IMR-90 (cell line): Measurements from ENCODE around the gene PFDN5.

Experiments used
- CEBPB ChIP-seq: IDR thresholded peaks from 2 replicates; pipeline ENCODE4 v1.6.1; 2012; ENCODE audit warnings: low read depth, low read length, improper control_type of control experiment
- MAFK ChIP-seq: IDR thresholded peaks from 2 replicates; pipeline ENCODE4 v1.6.1; 2012; ENCODE audit warnings: low read depth, low read length, improper control_type of control experiment
- MXI1 ChIP-seq: IDR thresholded peaks from 2 replicates; pipeline ENCODE4 v1.6.1; 2012; ENCODE audit warnings: low read depth, mild to moderate bottlenecking, low read length, moderate library complexity, borderline replicate concordance
- NFE2L2 ChIP-seq: fragments of 150-350 bp; IDR thresholded peaks from 2 replicates; pipeline ENCODE4 v1.6.1; 2016; ENCODE audit warnings: low read depth, mild to moderate bottlenecking, low read length
- POLR2A ChIP-seq: IDR thresholded peaks from 2 replicates; pipeline ENCODE4 v1.6.1; 2012; ENCODE audit warnings: mild to moderate bottlenecking, low read depth, low read length
- RAD21 ChIP-seq: IDR thresholded peaks from 2 replicates; pipeline ENCODE4 v1.6.1; 2012; ENCODE audit warnings: low read length, improper control_type of control experiment
- SMC3 ChIP-seq: fragments of 150-350 bp; IDR thresholded peaks from 2 replicates; pipeline ENCODE4 v1.6.1; 2016; ENCODE audit warnings: low read depth, mild to moderate bottlenecking, antibody characterized with exemption, low read length, moderate library complexity
- TF ChIP-seq, protein P1 (sequence below): conservative IDR thresholded peaks from 2 replicates; pipeline ENCODE4 v1.5.1; 2012; ENCODE audit warnings: mild to moderate bottlenecking, low read depth, low read length, improper control_type of control experiment
- TF ChIP-seq, protein P2 (sequence below): fragments of 150-350 bp; IDR thresholded peaks from 2 replicates; pipeline ENCODE4 v1.6.1; 2016; ENCODE audit warnings: low read depth, mild to moderate bottlenecking, low read length, moderate library complexity, borderline replicate concordance

DNA sequence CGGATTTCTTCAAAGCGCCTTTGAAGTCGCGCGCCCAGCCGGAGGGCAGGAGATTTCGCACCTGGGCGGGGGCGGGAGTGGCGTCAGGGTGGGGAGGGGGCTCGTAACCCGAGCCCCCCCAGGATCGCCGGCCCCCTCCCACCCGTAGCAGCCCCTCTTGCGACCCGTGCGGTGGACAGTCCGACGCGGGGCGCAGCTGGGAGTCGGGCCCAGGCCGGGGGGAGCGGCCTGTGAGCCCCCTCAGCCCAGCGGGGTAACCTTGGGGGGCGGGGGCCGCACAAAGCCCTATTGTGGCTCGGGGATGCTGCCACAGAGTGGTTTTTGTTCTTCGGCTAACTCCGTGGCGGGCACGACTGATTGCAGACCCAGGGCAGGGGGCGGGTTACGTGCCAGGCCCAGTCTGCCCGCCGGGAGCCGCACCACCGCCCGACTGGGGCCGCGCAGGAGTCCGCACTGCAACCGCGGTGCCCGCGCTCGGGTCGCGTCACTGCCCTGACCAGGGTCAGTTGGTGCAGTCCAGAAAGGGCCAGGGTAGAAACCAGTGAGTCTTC is 30.2 kb downstream of the PFDN5 start:
- TF ChIP-seq, protein P1, sequence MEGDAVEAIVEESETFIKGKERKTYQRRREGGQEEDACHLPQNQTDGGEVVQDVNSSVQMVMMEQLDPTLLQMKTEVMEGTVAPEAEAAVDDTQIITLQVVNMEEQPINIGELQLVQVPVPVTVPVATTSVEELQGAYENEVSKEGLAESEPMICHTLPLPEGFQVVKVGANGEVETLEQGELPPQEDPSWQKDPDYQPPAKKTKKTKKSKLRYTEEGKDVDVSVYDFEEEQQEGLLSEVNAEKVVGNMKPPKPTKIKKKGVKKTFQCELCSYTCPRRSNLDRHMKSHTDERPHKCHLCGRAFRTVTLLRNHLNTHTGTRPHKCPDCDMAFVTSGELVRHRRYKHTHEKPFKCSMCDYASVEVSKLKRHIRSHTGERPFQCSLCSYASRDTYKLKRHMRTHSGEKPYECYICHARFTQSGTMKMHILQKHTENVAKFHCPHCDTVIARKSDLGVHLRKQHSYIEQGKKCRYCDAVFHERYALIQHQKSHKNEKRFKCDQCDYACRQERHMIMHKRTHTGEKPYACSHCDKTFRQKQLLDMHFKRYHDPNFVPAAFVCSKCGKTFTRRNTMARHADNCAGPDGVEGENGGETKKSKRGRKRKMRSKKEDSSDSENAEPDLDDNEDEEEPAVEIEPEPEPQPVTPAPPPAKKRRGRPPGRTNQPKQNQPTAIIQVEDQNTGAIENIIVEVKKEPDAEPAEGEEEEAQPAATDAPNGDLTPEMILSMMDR: no peak
- TF ChIP-seq, protein P2, sequence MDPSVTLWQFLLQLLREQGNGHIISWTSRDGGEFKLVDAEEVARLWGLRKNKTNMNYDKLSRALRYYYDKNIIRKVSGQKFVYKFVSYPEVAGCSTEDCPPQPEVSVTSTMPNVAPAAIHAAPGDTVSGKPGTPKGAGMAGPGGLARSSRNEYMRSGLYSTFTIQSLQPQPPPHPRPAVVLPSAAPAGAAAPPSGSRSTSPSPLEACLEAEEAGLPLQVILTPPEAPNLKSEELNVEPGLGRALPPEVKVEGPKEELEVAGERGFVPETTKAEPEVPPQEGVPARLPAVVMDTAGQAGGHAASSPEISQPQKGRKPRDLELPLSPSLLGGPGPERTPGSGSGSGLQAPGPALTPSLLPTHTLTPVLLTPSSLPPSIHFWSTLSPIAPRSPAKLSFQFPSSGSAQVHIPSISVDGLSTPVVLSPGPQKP: no peak
- TF ChIP-seq NFE2L2 (no peak), CEBPB (no peak), POLR2A (no peak), RAD21 (no peak), MAFK (no peak), MXI1 (no peak), SMC3 (no peak)
